Stimulated activated CD4-positive, alpha-beta T cell treated with anti-CD3 and anti-CD28 coated beads, TNF-alpha, amount 100 ng/mL, for 48 hours (primary cell): ENCODE data around the gene TGIF1.
"Not testable (repeated sequence)": the region's sequence is repeated elsewhere in the genome, so short reads cannot be mapped to it uniquely, and the experiment has no call there.

Experiments
- DNase-seq, 3 donors: peaks; one replicate each; pipeline ENCODE4 v3.0.0-alpha.2; 2020; ENCODE audit warnings: low read depth in 3 of 3

Gene TGIF1

DNA sequence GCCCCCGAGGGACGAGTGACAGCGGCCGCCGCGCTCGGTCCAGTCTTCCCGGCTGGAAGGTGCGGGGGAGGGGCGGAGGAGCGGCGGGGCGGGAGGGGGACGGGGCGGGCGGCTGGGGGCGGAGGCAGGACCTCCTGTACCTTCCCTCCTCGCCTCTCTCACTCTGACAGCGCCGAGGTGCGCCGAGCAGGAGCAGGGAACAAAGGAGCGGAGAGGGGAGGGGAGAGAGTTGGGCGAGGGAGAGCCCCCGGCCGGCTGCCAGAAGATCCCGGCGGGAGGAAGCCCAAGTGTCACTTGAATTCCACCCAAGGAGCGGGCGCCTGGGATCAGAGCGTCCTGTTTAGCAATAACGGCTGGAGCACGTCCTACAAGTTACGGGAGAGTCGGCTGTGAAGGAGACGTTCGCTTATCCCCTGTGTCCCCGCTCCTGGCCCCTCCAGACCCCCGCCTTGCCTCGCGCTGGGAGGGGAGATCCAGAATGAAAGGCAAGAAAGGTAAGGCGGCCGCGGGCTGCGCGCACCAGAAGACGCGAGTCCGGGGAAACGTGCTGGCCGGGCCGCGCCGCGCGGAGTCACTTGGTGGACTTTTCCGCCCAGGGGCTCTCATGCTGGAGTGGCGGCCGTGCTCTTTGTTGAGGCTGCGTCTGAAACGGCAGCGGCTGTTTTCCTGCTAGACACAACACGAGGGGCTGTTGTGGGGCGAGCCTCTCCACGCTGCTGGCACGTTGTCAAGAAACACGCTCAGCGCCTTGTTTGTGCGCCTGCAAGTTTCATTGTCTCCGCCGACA lies at the start of gene TGIF1:
TSS of gene TGIF1 (plus strand) at position 161 of the 787 bp plus-strand sequence. CDS start at position 479, 318 bp downstream.
- peak in 1 of 3 donors; percentile 39 for DNase-seq

GRCh38 chr18:3400567-3401296 lies 49.2 kb upstream of the TGIF1 start:
- no peak for DNase-seq

GRCh38 chr18:3401669-3402620 lies 48.0 kb upstream of the TGIF1 start:
- no peak for DNase-seq

DNA sequence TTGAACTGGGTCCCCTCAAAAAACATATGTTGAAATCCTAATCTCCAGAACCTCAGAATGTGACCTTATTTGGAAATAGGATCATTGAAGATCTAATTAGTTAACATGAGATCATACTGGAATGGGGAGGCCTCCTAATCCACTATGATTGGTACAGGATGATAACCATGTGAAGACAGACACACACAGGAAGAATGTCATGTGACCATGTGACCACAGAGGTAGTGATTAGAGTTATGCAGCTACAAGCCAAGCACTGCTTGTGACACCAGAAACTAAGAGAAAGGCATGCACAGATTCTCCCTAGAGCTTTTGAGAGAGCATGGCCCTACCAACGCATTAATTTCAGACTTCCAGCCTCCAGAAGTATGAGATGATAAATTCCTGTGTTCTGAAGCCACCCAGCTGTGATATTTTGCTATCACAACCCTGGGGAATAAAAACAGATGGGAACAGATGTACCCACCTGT lies 47.0 kb upstream of the TGIF1 start:
- no peak for DNase-seq

- no peak for DNase-seq
These were observed 44.3 kb upstream of the TGIF1 start for GRCh38 chr18:3405713-3406112.

- DNase-seq = no peak
These were observed 41.9 kb upstream of the TGIF1 start for GRCh38 chr18:3408107-3408506.

DNA sequence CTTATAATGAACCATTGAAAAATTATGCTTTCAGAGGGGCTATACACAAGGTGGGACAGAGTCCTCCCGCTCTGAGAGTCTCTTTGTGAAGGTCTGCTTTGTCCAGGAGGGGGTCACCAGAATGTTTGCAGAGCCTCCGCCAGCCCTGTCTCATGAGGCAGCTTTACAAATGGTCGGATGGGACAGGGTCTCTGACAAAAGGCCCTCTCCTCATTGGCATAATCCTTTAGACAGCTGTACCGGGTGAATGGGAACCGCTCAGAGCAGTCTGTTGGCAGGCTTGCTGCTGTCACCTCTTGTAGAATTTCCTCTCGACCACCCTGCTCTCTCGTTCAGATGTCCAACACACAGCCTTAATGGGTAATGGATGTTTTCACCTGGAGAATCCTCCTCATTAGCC lies 40.2 kb upstream of the TGIF1 start:
- no peak for DNase-seq

- no peak for DNase-seq
These were observed 39.7 kb upstream of the TGIF1 start for GRCh38 chr18:3410273-3410672.

- DNase-seq = not testable (repeated sequence)
These were observed 39.1 kb upstream of the TGIF1 start for GRCh38 chr18:3410876-3411275.

DNA sequence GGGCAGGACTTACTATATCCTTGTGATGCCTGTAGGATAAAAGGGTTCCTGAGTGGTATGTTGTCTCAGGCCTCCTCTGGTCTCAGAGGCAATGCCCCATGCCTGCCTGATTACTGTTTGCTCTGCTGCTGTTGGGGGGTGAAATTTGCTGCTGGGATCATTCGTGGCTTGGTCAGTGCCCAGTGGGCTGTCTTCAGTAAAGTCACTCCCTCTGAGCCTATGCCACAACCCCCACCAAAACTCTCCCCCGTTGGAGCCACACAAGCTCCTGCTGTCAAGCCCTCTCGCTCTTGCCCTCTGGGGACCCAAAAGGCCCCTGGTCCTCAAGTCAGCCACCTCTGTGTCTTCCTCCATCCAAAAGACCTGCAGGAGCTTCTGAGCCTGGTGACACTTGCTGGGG lies 38.6 kb upstream of the TGIF1 start:
- DNase-seq = no peak

GRCh38 chr18:3411854-3412268 lies 38.1 kb upstream of the TGIF1 start:
- no peak for DNase-seq

DNA sequence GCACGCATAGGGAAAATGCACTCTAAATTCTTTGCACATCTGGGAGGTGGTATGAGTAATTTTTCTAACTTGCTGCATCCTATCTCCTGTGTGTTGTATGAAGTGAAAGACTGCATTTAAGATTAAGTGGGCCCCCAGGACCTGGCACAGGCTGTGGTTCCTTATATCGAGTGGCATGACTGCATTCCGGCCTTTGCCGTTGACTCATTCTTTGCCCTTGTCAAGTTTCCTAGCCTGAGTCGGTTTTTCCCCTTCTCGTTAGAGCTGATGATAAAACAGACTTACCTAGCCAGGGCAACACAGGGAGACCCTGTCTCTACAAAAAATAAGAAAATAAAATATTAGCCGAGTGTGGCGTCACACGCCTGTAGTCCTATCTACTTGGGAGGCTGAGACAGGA lies 37.4 kb upstream of the TGIF1 start:
- peak; percentile 24 to 45 (median 44) for DNase-seq

DNA sequence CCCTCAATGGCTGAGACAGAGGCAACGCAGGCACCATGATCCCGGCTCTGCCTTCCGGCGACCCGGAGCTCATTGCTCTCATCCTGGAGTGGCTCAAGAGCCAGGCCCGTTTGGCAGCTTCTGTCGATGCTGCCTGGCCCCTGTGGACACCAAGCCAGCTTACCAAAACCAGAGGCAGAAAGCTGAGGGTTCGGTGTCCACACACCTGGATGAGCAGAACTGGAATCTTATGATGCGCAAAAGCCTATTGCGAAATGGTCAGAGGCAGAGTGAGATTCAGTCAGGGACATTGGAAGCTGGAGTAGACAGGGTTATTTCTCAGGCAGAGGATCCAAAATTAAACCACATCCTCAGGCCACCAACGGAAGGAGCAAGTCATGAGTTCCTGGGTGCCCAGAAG lies 34.9 kb upstream of the TGIF1 start:
- DNase-seq = no peak

DNA sequence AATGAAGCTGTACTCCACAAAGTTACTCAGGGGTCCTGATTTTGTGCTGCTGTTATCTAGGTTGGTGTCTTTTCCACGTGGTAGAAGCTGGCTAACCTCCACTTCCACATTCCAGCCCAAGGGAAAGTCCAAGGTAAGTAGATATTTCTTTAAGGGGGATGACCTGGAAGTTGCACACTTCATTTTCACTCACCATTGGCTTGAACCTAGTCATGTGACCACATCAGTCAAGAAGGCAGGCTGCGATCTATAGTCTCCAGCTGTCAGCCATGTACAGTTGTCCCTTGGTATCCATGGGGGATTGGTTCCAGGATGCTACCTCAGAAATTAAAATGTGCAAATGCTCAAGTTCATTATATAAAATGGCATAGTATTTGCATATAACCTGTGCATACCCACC lies 31.9 kb upstream of the TGIF1 start:
- DNase-seq = no peak

DNA sequence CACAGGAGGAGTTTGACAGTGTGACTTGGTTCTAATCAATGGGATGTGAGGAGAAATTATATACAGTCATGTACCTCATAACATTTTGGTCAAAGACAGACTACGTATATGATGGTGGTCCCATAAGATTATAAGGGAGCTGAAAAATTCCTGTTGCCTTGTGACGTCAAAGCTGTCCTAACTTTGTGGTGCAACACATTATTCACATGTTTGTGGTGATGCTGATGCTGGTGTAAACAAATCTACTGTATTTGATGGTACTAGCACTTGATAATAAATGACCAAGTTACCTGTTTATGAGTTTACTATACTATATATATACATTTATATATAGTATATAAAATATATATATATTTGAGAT lies 29.1 kb upstream of the TGIF1 start:
- DNase-seq = no peak

DNA sequence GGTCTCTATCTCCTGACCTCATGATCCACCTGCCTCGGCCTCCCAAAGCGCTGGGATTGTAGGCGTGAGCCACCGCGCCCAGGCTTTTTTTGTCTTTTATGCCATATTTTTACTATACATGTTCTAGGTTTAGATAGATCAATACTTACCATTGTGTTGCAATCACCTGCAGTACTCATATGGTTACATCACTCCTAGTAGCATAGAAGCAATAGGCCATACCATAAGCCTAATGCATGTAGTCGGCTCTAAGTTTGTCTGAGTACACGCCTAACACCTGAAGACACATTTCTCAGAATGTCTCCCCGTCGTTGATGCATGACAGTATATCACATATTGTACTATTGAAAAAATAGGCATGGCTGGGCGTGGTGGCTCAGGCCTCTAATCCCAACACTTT lies 27.1 kb upstream of the TGIF1 start:
- DNase-seq = no peak

DNA sequence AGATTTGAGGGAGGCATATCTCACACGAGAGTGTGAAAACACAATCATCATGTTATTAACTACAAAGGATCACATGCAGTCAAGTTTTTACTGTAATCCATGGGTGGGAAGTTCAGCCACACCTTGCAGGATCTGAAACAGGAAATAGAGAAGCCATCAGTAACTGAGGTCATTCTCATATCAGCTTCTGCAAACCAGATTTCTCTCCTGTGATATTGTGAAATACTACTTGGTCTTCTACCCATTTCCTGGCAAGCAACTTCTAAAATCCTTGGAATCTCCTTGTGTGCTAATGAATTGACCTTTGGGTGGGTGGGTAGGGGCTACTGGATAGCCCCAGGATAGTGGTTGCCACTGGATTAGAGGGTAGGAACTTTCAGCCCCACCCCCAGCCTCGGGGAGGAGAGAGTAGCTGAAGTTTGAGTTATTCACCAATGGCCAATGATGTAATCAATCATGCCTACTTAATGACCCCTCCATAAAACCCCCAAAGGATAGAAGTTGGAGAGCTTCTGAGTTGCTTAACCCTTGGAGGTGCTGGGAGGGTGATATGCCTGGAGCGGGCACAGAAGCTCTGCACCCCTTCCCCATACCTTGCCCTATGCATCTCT lies 25.6 kb upstream of the TGIF1 start:
- DNase-seq = no peak

- no peak for DNase-seq
These were observed 24.9 kb upstream of the TGIF1 start for GRCh38 chr18:3425030-3425429.

- DNase-seq = no peak
These were observed 24.5 kb upstream of the TGIF1 start for GRCh38 chr18:3425446-3425845.

DNA sequence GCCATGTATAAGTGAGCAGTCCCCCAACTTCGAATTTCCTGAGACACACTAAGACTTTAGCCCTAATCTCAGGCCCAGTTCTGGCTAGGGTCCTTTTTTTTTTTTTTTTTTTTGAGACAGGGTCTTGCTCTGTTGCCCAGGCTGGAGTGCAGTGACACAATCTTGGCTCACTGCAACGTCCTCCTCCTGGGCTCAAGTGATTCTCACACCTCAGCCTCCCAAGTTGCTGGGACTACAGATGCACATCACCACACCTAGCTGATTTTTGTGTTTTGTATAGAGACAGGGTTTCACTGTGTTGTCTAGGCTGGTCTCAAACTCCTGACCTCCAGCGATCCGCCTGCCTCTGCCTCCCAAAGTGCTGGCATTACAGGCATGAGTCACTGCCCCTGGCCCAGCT lies 23.9 kb upstream of the TGIF1 start:
- DNase-seq = no peak

GRCh38 chr18:3427944-3428343 lies 22.0 kb upstream of the TGIF1 start:
- DNase-seq = no peak

- DNase-seq = no peak
These were observed 20.9 kb upstream of the TGIF1 start for GRCh38 chr18:3429121-3429520.
